GM12873 (cell line): ENCODE measurements around the gene ARHGAP31.

Experiments used
- TF ChIP-seq, protein P1 (sequence below): IDR thresholded peaks from 2 replicates; pipeline ENCODE4 v1.5.1; 2012; ENCODE audit warnings: low read depth, mild to moderate bottlenecking, moderate library complexity, low read length, control low read depth; ENCODE audit not compliant: insufficient read depth; ENCODE audit errors: missing control alignments

ARHGAP31 gene

DNA sequence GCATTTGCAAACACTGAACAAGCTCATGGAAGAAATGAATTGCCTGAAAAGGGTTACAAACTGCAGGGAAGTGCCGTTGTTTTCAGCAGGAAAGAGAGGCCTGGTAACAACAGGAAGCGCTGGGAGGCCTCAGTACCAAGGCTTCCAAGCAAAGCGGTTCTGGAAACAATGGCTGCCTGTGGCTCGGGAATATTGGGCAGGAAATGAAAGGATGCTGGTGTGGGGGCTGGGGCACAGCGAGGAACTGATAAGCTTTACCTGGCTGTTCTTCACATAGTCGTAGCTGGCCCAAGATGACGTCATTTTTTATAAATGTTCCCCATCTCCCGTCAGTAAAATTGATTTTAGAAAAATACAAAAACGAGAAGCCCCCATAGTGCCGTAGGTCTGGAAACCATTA is 55.9 kb downstream of the ARHGAP31 start:
- TF ChIP-seq, protein P1, sequence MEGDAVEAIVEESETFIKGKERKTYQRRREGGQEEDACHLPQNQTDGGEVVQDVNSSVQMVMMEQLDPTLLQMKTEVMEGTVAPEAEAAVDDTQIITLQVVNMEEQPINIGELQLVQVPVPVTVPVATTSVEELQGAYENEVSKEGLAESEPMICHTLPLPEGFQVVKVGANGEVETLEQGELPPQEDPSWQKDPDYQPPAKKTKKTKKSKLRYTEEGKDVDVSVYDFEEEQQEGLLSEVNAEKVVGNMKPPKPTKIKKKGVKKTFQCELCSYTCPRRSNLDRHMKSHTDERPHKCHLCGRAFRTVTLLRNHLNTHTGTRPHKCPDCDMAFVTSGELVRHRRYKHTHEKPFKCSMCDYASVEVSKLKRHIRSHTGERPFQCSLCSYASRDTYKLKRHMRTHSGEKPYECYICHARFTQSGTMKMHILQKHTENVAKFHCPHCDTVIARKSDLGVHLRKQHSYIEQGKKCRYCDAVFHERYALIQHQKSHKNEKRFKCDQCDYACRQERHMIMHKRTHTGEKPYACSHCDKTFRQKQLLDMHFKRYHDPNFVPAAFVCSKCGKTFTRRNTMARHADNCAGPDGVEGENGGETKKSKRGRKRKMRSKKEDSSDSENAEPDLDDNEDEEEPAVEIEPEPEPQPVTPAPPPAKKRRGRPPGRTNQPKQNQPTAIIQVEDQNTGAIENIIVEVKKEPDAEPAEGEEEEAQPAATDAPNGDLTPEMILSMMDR, result no peak

DNA sequence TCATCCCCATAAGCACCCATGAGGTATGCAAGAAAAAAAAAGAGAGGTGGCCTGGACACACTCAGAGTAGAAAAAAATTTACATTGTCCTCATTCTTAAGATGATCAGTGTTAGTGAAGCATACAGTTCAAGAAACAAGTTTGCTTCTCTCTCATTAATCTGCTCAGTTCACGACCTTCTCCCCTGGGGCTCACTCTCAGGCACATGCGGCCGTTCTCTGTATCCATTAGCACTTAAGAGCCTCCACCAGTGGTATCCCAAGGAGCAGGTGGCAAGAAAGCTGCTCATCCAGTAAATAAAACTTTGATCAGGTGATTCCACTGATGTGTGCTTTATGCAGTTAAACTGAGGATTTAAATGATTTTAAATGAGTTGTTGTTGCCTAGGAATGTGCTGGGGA is 57.4 kb downstream of the ARHGAP31 start:
- TF ChIP-seq, protein P1, result no peak

DNA sequence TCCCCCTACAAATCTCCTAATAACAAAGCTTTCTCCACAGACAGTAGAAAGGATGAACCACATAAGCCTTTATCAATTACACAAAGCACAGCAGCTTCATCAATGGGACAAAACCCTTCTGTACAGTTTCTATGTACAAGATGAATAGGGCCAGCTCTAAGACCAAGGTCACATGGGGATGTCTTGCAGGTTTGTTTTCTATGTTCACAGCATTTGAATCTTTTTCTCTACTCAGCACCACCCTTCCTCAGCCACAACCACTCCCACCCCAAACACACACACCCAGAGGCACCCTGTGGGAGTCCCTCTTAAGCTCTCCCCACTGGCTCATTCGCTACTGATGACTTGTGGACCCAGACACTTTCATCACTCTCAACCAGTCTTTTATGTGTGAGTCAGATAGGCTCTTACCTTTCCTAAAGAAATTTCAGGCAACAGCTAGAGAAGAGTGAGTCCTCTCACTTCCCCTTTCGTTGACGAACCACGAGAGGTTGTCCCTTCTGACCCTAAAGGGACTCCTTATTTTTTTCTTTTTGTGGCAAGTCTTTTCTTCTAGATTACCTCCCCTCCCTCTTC is 57.9 kb downstream of the ARHGAP31 start:
- TF ChIP-seq, protein P1, result no peak

DNA sequence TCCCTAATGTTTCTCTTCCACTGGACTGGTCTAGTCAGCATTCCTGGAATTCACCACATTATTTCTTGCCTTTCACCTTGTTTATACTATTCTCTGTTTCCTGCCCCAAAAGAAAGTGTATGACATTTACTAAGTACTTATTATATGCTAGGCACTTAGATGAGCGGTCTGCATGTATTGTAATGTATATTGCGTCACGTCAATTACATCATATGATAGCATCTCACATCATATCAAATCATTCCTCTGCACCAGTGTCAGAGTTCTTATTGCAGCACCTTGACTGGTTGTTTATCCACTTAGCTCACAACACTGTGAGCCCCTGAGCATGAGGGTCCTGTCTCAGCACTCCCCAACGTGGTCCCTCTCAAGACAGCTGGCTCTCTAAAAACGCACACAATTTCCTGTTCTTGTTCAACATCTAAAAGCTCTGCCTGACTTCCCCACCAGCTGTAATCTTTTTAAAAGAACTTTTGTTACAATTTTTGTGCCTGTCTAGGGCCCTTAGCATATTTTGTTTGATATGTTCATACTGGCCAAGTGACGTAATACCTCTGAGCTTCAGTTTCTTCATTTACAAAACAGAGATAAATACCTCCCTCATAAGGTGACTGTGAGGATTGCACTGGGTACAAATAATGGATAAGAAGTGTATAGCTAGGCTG is 58.8 kb downstream of the ARHGAP31 start:
- TF ChIP-seq, protein P1, result peak; percentile 14

DNA sequence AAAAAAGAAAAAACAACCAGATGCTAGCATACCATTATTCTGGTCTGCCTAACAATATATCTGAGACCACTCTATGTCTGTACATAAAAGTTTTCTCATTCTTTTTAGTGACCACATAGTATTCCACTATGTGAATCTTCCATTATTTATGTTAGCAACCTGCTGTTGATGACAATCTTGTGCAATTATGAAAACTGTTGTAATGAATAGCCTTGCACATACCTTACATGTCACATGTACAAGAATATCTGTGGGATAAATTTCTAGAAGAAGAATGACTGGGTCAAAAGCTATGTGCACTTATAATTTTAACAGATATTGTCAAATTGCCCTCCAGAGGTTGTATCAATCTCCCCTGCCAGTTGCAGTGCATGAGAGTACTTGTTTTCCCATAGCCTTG is 62.5 kb downstream of the ARHGAP31 start:
- TF ChIP-seq, protein P1, result no peak

DNA sequence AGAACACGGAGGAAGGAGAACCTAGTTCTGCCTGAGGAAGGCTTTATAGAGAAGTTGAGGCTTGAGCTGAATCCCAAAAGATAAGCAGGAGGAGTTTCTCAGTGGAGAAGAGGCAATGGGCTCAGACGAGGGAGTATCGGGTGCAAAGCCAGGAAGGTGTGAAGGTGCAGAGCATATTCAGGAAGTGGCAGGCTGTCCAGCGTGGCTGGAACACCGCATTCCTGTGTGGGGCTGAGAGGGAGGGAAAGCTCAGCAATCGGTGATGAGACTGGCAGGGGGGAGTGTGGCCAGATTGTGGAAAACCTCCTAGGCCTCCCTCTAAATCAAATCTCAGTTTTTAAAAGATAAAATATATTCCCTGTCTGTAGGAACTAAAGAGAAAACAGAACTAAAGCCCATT is 63.0 kb downstream of the ARHGAP31 start:
- TF ChIP-seq, protein P1, result no peak

DNA sequence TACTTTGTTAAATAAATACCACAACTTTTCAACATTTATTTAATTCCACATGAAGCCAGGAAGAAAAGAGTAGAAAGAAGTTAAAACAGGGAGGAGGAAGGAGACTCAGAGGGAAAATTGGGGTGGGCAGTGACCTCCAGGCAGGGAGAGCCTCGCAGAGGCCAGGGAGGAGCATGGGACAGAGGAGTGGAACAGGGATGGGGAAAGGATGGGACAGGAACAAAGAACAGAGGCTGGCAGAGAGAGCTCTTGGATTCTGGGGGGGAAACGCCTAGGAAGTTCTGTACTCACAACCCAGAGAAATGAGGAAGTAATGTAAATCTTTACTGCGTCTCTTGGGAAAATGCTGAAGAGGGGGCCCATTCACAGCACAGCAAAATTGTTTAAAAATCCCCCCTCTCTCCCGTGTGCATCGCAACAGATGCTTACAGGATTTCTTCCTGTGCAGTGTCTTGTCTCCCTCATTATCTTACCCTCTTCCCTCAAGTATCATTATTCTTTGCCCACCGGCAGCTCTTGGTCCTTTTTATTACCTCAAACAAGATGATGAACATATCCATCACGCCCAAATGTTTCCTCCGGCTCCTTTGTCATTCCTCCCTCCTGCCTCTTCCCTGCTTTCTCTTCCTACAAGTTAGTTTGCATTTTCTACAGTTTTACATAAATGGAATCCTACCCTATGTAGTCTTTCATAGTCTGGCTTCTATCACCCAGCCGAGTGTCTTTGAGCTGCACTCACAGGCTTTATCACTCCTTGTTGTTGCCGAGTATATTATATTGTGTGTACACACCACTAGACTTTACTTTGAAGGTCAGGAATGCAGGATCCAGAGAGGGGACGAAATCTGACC is 65.5 kb downstream of the ARHGAP31 start:
- TF ChIP-seq, protein P1, result no peak
